ENCODE measurements around the gene RINT1.

- TF ChIP-seq CTCF (IDR thresholded peaks at IDR 0.05) (no peak), POLR2A (IDR thresholded peaks at IDR 0.05) (no peak), EP300 (IDR thresholded peaks at IDR 0.05) (no peak), POLR2AphosphoS5 (IDR thresholded peaks at IDR 0.05) (no peak)
These were observed 64.9 kb downstream of the RINT1 start for GRCh38 chr7:105596866-105597265.

All from upper lobe of left lung (tissue), 4 donors.